OCI-LY7 (cell line): ENCODE data around the gene CACNA2D4. TPM values are rescaled to one million over a fixed set of nuclear protein-coding genes. Genes with fewer than 3 reads are reported as not detected.

Experiments used
- BruUV-seq: library from RNA; stranded (reverse); fragments of 400-500 nt; replicated peaks from 2 replicates; lab custom pipeline; 2021; lab: Mats Ljungman, UMichigan
- CTCF ChIA-PET: fragments of 300-600 bp; sonication (Branson Sonifier 250); formaldehyde crosslinking; loops from one replicate; lab custom pipeline; 2022; ENCODE audit warnings: antibody characterized with exemption; ENCODE audit not compliant: unreplicated experiment; lab: Charles Lee
- POLR2A ChIA-PET: fragments of 300-600 bp; sonication (Branson Sonifier 250); formaldehyde crosslinking; loops from one replicate; lab custom pipeline; 2022; ENCODE audit warnings: antibody characterized with exemption; lab: Charles Lee
- DNase-seq: peaks from one replicate; pipeline ENCODE4 v3.0.0-alpha.2; 2015; ENCODE audit warnings: low spot score
- H2AFZ ChIP-seq: fragments of 200-600 bp; sonication (generic), shearing (Covaris generic); 2 replicates; pipeline ENCODE4 v1.6.1; 2014; ENCODE audit warnings: mild to moderate bottlenecking, antibody characterized with exemption, low read length, moderate library complexity
- H3K27ac ChIP-seq: fragments of 200-600 bp; sonication (generic); 2 replicates; pipeline ENCODE4 v1.5.1; 2014; ENCODE audit warnings: mixed run types, low read depth, mild to moderate bottlenecking, moderate library complexity, low read length, inconsistent platforms; ENCODE audit not compliant: poor library complexity, severe bottlenecking
- H3K36me3 ChIP-seq: fragments of 200-600 bp; sonication (generic); 2 replicates; pipeline ENCODE4 v1.6.1; 2014; ENCODE audit warnings: mild to moderate bottlenecking, antibody characterized with exemption, low read length, moderate library complexity, mixed read lengths; ENCODE audit not compliant: insufficient read depth
- H3K4me1 ChIP-seq: fragments of 200-600 bp; sonication (generic); 2 replicates; pipeline ENCODE4 v1.5.1; 2014; ENCODE audit warnings: mild to moderate bottlenecking, low read length; ENCODE audit not compliant: insufficient read depth, poor library complexity, severe bottlenecking
- H3K4me2 ChIP-seq: fragments of 200-600 bp; sonication (generic); 2 replicates; pipeline ENCODE4 v1.6.1; 2014; ENCODE audit warnings: mild to moderate bottlenecking, low read length
- H3K4me3 ChIP-seq: fragments of 200-600 bp; sonication (generic); 2 replicates; pipeline ENCODE4 v1.5.1; 2014; ENCODE audit warnings: mild to moderate bottlenecking, low read depth, low read length; ENCODE audit not compliant: poor library complexity, severe bottlenecking
- H3K79me2 ChIP-seq: fragments of 200-600 bp; sonication (generic); 2 replicates; pipeline ENCODE4 v1.6.1; 2016; ENCODE audit warnings: low read depth, mild to moderate bottlenecking, low read length, moderate library complexity, mixed read lengths; ENCODE audit not compliant: insufficient read depth
- H3K9me2 ChIP-seq: fragments of 200-600 bp; sonication (generic); 2 replicates; pipeline ENCODE4 v1.6.1; 2016; ENCODE audit warnings: mild to moderate bottlenecking, low read length, mixed read lengths; ENCODE audit not compliant: insufficient read depth
- H3K9me3 ChIP-seq: fragments of 200-600 bp; sonication (generic); 2 replicates; pipeline ENCODE4 v1.6.1; 2014; ENCODE audit warnings: mild to moderate bottlenecking, mixed run types, low read length, mixed read lengths
- H4K20me1 ChIP-seq: fragments of 200-600 bp; sonication (generic); 2 replicates; pipeline ENCODE4 v1.6.1; 2014; ENCODE audit warnings: mild to moderate bottlenecking, antibody characterized with exemption, low read length, moderate library complexity, mixed read lengths; ENCODE audit not compliant: insufficient read depth
- CTCF ChIP-seq: fragments of 200-600 bp; sonication (generic); conservative IDR thresholded peaks from 2 replicates; pipeline ENCODE4 v1.5.1; 2014; ENCODE audit warnings: mild to moderate bottlenecking, antibody characterized with exemption, low read length, moderate library complexity, mixed read lengths
- EZH2phosphoT487 ChIP-seq: fragments of 200-600 bp; sonication (generic); IDR thresholded peaks from 2 replicates; pipeline ENCODE4 v1.6.1; 2018; ENCODE audit warnings: low read depth, borderline replicate concordance, mild to moderate bottlenecking, mixed run types, antibody characterized with exemption, low read length, moderate library complexity, mixed read lengths
- intact Hi-C: fragments of 100-400 bp; cut with micrococcal nuclease; formaldehyde crosslinking; loops from one replicate; pipeline ENCODE4 v1.10.0; 2022; ENCODE audit not compliant: unreplicated experiment
- total RNA-seq, 2 experiments: library from RNA; depleted of rRNA in 1 of 2; stranded (reverse); fragments of >200 nt in 1 of 2; shearing (Covaris generic) in 1 of 2; gene quantifications; 2 replicates each; pipeline ENCODE4 v1.2.3, GENCODE V29; 2014 to 2022

The CACNA2D4 gene
- total RNA-seq, 2 experiments from 2014 or later: 0.13 TPM; not detected in 1

- Histone ChIP-seq H3K4me1 (no peaks in the 10 kb centered on the region), H3K9me2 (no peaks in the 10 kb centered on the region), H2AFZ (no peak overlapping the region), H3K27ac (no peak overlapping the region), H3K9me3 (no peaks in the 10 kb centered on the region), H4K20me1 (no peaks in the 10 kb centered on the region), H3K36me3 (peaks cover 37% of the 10 kb centered on the region), H3K79me2 (peaks cover 14% of the 10 kb centered on the region; the same call in 1 of the 2 replicates), H3K4me2 (no peak overlapping the region), H3K4me3 (no peak overlapping the region)
- intact Hi-C loops: no loop called here
- ChIA-PET CTCF (no interaction called here), POLR2A (interaction anchor here (1.2 kb wide), 1 partner anchor 16 kb away, joined by 4 read pairs; no protein-coding TSS in a partner anchor)
- TF ChIP-seq EZH2phosphoT487 (no peak), CTCF (no peak)
- no peak for DNase-seq
- no TSS peak for BruUV-seq
These were observed 156.6 kb downstream of the CACNA2D4 start for GRCh38 chr12:1761857-1762256.

GRCh38 chr12:1760566-1761382 lies 157.7 kb downstream of the CACNA2D4 start:
- H3K4me3 ChIP-seq: no peak overlapping the region
- H3K4me1 ChIP-seq: no peaks in the 10 kb centered on the region
- peaks cover 44% of the 10 kb centered on the region for H3K36me3 ChIP-seq
- TF ChIP-seq CTCF (0 out of 2 replicates have a peak, but pooled peaks have one; percentile 25), EZH2phosphoT487 (no peak)
- BruUV-seq: no TSS peak
- no peak overlapping the region for H3K4me2 ChIP-seq
- POLR2A ChIA-PET: interaction anchor here (0.7 to 1.2 kb wide), 2 partner anchors 14 to 139 kb away, joined by 3 to 4 read pairs; no protein-coding TSS in a partner anchor
- no peaks in the 10 kb centered on the region for H4K20me1 ChIP-seq
- H3K27ac ChIP-seq: no peak overlapping the region
- H3K79me2 ChIP-seq: peaks cover 13% of the 10 kb centered on the region; the same call in 1 of the 2 replicates
- H3K9me2 ChIP-seq: no peaks in the 10 kb centered on the region
- no peak for DNase-seq
- no peak overlapping the region for H2AFZ ChIP-seq
- H3K9me3 ChIP-seq: no peaks in the 10 kb centered on the region
- intact Hi-C loops: no loop called here
- CTCF ChIA-PET: no interaction called here

- no TSS peak for BruUV-seq
- Histone ChIP-seq H3K9me3 (no peaks in the 10 kb centered on the region), H3K9me2 (no peaks in the 10 kb centered on the region), H3K4me3 (no peak overlapping the region), H3K4me2 (no peak overlapping the region), H3K4me1 (no peaks in the 10 kb centered on the region), H2AFZ (no peak overlapping the region), H4K20me1 (no peaks in the 10 kb centered on the region), H3K36me3 (peaks cover 54% of the 10 kb centered on the region), H3K79me2 (0 out of 2 replicates have a peak, but pooled peaks cover 3% of the 10 kb centered on the region), H3K27ac (no peak overlapping the region)
- ChIA-PET POLR2A (no interaction called here), CTCF (no interaction called here)
- intact Hi-C loops: no loop called here
- TF ChIP-seq CTCF (no peak), EZH2phosphoT487 (no peak)
- no peak for DNase-seq
These were observed 159.6 kb downstream of the CACNA2D4 start for GRCh38 chr12:1758887-1759286.
